ENCODE data around the gene GPC6. TPM values are rescaled to one million over a fixed set of nuclear protein-coding genes. Genes with fewer than 3 reads are reported as not detected.

Gene GPC6
- polyA plus RNA-seq, 1 donor from 2014 or later = 9.0 TPM

GRCh38 chr13:93388701-93389100 lies 162.1 kb downstream of the GPC6 start:
- H3K9me3 ChIP-seq (ENCODE audit: low read length) = no peaks in the 10 kb centered on the region
- no peak overlapping the region for H3K9ac ChIP-seq (ENCODE audit: low read length)
- no peak overlapping the region for H3K27ac ChIP-seq (ENCODE audit: low read length)
- no peaks in the 10 kb centered on the region for H4K20me1 ChIP-seq (ENCODE audit: insufficient read depth)
- no peak overlapping the region for H3K4me3 ChIP-seq (ENCODE audit: low read length)
- no peaks in the 10 kb centered on the region for H3K36me3 ChIP-seq (ENCODE audit: insufficient read depth, low read length)
- peaks cover 2% of the 10 kb centered on the region for H3K79me2 ChIP-seq (replicated peaks; ENCODE audit: insufficient read depth, low read length)
- H3F3A ChIP-seq (ENCODE audit: insufficient read depth, low read length, poor library complexity, severe bottlenecking) = no peaks in the 10 kb centered on the region
- TF ChIP-seq SMC3 (conservative IDR thresholded peaks at IDR 0.05; ENCODE audit: poor library complexity) (no peak), POLR2AphosphoS5 (IDR thresholded peaks at IDR 0.05) (no peak), TAF1 (IDR thresholded peaks at IDR 0.05; ENCODE audit: low read depth) (no peak), EZH2 (IDR thresholded peaks at IDR 0.05; ENCODE audit: borderline replicate concordance, insufficient read depth, low read length, poor library complexity, severe bottlenecking) (no peak), EP300 (conservative IDR thresholded peaks at IDR 0.05; ENCODE audit: poor library complexity, severe bottlenecking) (no peak), REST (IDR thresholded peaks at IDR 0.05; ENCODE audit: borderline replicate concordance) (no peak), RAD21 (conservative IDR thresholded peaks at IDR 0.05) (no peak), MXI1 (conservative IDR thresholded peaks at IDR 0.05; ENCODE audit: poor library complexity, severe bottlenecking) (no peak)
- TF ChIP-seq, protein P1, sequence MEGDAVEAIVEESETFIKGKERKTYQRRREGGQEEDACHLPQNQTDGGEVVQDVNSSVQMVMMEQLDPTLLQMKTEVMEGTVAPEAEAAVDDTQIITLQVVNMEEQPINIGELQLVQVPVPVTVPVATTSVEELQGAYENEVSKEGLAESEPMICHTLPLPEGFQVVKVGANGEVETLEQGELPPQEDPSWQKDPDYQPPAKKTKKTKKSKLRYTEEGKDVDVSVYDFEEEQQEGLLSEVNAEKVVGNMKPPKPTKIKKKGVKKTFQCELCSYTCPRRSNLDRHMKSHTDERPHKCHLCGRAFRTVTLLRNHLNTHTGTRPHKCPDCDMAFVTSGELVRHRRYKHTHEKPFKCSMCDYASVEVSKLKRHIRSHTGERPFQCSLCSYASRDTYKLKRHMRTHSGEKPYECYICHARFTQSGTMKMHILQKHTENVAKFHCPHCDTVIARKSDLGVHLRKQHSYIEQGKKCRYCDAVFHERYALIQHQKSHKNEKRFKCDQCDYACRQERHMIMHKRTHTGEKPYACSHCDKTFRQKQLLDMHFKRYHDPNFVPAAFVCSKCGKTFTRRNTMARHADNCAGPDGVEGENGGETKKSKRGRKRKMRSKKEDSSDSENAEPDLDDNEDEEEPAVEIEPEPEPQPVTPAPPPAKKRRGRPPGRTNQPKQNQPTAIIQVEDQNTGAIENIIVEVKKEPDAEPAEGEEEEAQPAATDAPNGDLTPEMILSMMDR (IDR thresholded peaks at IDR 0.05; ENCODE audit: poor library complexity, severe bottlenecking) = no peak
- no peaks in the 10 kb centered on the region for H3K27me3 ChIP-seq (ENCODE audit: insufficient read depth, low read depth, low read length)
- no peaks in the 10 kb centered on the region for H3K9me2 ChIP-seq (ENCODE audit: insufficient read depth, low read length)
- H3K4me2 ChIP-seq (ENCODE audit: low read length) = no peak overlapping the region
- no peak overlapping the region for H2AFZ ChIP-seq (ENCODE audit: low read depth, low read length)

DNA sequence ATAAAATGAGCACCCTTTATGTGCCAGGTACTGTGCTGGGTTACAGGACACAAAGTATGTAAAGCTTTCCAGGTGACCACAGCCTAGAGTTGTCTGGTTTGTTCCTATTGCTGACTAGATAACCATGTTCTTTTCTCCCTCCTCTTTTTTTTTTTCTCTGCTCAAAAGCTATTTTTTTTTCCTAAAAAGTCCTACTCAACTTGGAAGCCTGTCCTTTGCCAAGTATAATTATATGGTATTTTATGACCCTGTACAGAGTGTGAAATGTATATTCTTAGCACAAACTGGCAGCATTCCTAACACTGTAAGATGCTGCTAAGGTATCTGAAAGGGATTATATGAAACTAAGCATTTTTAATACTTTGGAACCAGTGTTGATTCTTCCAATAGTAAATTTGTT lies 171.0 kb downstream of the GPC6 start:
- Histone ChIP-seq H3K4me3 (ENCODE audit: low read length) (no peak overlapping the region), H3K4me2 (ENCODE audit: low read length) (no peak overlapping the region), H3K9ac (ENCODE audit: low read length) (no peak overlapping the region), H3K9me3 (ENCODE audit: low read length) (no peaks in the 10 kb centered on the region), H3K79me2 (replicated peaks; ENCODE audit: insufficient read depth, low read length) (peaks cover 7% of the 10 kb centered on the region), H2AFZ (ENCODE audit: low read depth, low read length) (no peak overlapping the region), H3K27me3 (ENCODE audit: insufficient read depth, low read depth, low read length) (no peaks in the 10 kb centered on the region), H4K20me1 (ENCODE audit: insufficient read depth) (no peaks in the 10 kb centered on the region), H3K27ac (ENCODE audit: low read length) (no peak overlapping the region), H3K36me3 (ENCODE audit: insufficient read depth, low read length) (no peaks in the 10 kb centered on the region), H3K9me2 (ENCODE audit: insufficient read depth, low read length) (no peaks in the 10 kb centered on the region), H3F3A (ENCODE audit: insufficient read depth, low read length, poor library complexity, severe bottlenecking) (no peaks in the 10 kb centered on the region)
- no peak for TF ChIP-seq RAD21 (conservative IDR thresholded peaks at IDR 0.05)
- TF ChIP-seq POLR2AphosphoS5 (IDR thresholded peaks at IDR 0.05) = no peak
- no peak for TF ChIP-seq REST (IDR thresholded peaks at IDR 0.05; ENCODE audit: borderline replicate concordance)
- no peak for TF ChIP-seq TAF1 (IDR thresholded peaks at IDR 0.05; ENCODE audit: low read depth)
- TF ChIP-seq EZH2 (IDR thresholded peaks at IDR 0.05; ENCODE audit: borderline replicate concordance, insufficient read depth, low read length, poor library complexity, severe bottlenecking) = no peak
- TF ChIP-seq MXI1 (conservative IDR thresholded peaks at IDR 0.05; ENCODE audit: poor library complexity, severe bottlenecking) = no peak
- no peak for TF ChIP-seq EP300 (conservative IDR thresholded peaks at IDR 0.05; ENCODE audit: poor library complexity, severe bottlenecking)
- TF ChIP-seq SMC3 (conservative IDR thresholded peaks at IDR 0.05; ENCODE audit: poor library complexity) = no peak
- TF ChIP-seq, protein P1 (IDR thresholded peaks at IDR 0.05; ENCODE audit: poor library complexity, severe bottlenecking) = no peak

Measured in neural cell (in vitro differentiated cells).